IMR-90 (cell line): ENCODE data around the gene WFDC13. TPM values are rescaled to one million over a fixed set of nuclear protein-coding genes. Genes with fewer than 3 reads are reported as not detected.

Source experiments
- ATAC-seq: fragments of 200-7000 bp; cut with Tn5 transposase; 2 replicates; pipeline ENCODE4 v1.9.1; 2020; ENCODE audit warnings: low read depth, mild to moderate bottlenecking, moderate library complexity
- BruUV-seq: library from RNA; stranded (reverse); fragments of 400-500 nt; replicated peaks from 2 replicates; lab custom pipeline; 2021; lab: Mats Ljungman, UMichigan
- CTCF ChIA-PET: fragments of 300-600 bp; formaldehyde crosslinking; extraction: SDS; loops from one replicate; lab custom pipeline; 2021; ENCODE audit warnings: antibody characterized with exemption; lab: Yijun Ruan, JAX
- POLR2A ChIA-PET: fragments of 300-600 bp; sonication (Branson Sonifier 250); formaldehyde crosslinking; loops from one replicate; lab custom pipeline; 2022; ENCODE audit warnings: antibody characterized with exemption; ENCODE audit not compliant: unreplicated experiment; lab: Charles Lee
- DNase-seq: peaks from one replicate; pipeline ENCODE4 v3.0.0; 2013
- H2AFZ ChIP-seq: replicated peaks from 2 replicates; pipeline ENCODE3; 2013; ENCODE audit warnings: low read length, mild to moderate bottlenecking; ENCODE audit not compliant: poor library complexity
- H2AK5ac ChIP-seq: 2 replicates; pipeline ENCODE4 v1.6.1; 2013; ENCODE audit warnings: low read depth, low read length, inconsistent platforms
- H2AK9ac ChIP-seq: replicated peaks from 2 replicates; pipeline ENCODE3; 2013; ENCODE audit warnings: mild to moderate bottlenecking, low read depth, low read length, moderate library complexity; ENCODE audit not compliant: poor library complexity
- H2BK120ac ChIP-seq: 2 replicates; pipeline ENCODE4 v1.6.1; 2013; ENCODE audit warnings: low read depth, low read length, inconsistent platforms
- H2BK15ac ChIP-seq: 3 replicates; pipeline ENCODE4 v1.6.1; 2013; ENCODE audit warnings: low read depth, low read length, inconsistent platforms
- H2BK20ac ChIP-seq: 2 replicates; pipeline ENCODE4 v1.6.1; 2013; ENCODE audit warnings: low read depth, mild to moderate bottlenecking, inconsistent platforms, low read length, moderate library complexity
- H2BK5ac ChIP-seq: 2 replicates; pipeline ENCODE4 v1.6.1; 2013; ENCODE audit warnings: mild to moderate bottlenecking, low read depth, low read length, inconsistent platforms; ENCODE audit not compliant: poor library complexity, severe bottlenecking
- H3K14ac ChIP-seq: replicated peaks from 2 replicates; pipeline ENCODE4 v1.6.1; 2013; ENCODE audit warnings: low read depth, low read length, inconsistent platforms
- H3K18ac ChIP-seq: 2 replicates; pipeline ENCODE4 v1.6.1; 2013; ENCODE audit warnings: low read depth, low read length, control low read depth
- H3K23ac ChIP-seq: 2 replicates; pipeline ENCODE4 v1.6.1; 2013; ENCODE audit warnings: low read depth, low read length, inconsistent platforms
- H3K27ac ChIP-seq: 2 replicates; pipeline ENCODE4 v1.5.1; 2013; ENCODE audit warnings: mild to moderate bottlenecking, control low read depth, low read length; ENCODE audit not compliant: insufficient read depth
- H3K27me3 ChIP-seq: 2 replicates; pipeline ENCODE4 v1.6.1; 2013; ENCODE audit warnings: low read length; ENCODE audit not compliant: control insufficient read depth, insufficient read depth
- H3K36me3 ChIP-seq: 2 replicates; pipeline ENCODE4 v1.6.1; 2013; ENCODE audit warnings: low read length, mixed read lengths; ENCODE audit not compliant: control insufficient read depth, insufficient read depth
- H3K4ac ChIP-seq: 2 replicates; pipeline ENCODE4 v1.6.1; 2013; ENCODE audit warnings: low read depth, low read length, inconsistent platforms
- H3K4me1 ChIP-seq: 2 replicates; pipeline ENCODE4 v1.6.1; 2013; ENCODE audit warnings: low read length, mixed read lengths; ENCODE audit not compliant: control insufficient read depth, insufficient read depth
- H3K4me2 ChIP-seq: 2 replicates; pipeline ENCODE4 v1.6.1; 2013; ENCODE audit warnings: low read depth, mild to moderate bottlenecking, control low read depth, low read length, moderate library complexity
- H3K4me3 ChIP-seq: 2 replicates; pipeline ENCODE4 v1.5.1; 2013; ENCODE audit warnings: low read depth, mild to moderate bottlenecking, control low read depth, low read length, moderate library complexity; ENCODE audit not compliant: insufficient read depth
- H3K56ac ChIP-seq: 2 replicates; pipeline ENCODE4 v1.6.1; 2013; ENCODE audit warnings: low read length, inconsistent platforms; ENCODE audit not compliant: insufficient read depth; ENCODE audit errors: extremely low read depth
- H3K79me1 ChIP-seq, 2 experiments: 2 replicates each; pipeline ENCODE4 v1.6.1; 2013; ENCODE audit warnings: low read length in 2 of 2, inconsistent platforms in 1 of 2, low read depth in 1 of 2
- H3K9ac ChIP-seq: 2 replicates; pipeline ENCODE4 v1.6.1; 2013; ENCODE audit warnings: low read depth, low read length, control low read depth
- H3K9me1 ChIP-seq: 2 replicates; pipeline ENCODE4 v1.6.1; 2013; ENCODE audit warnings: low read length, inconsistent platforms; ENCODE audit not compliant: insufficient read depth
- H3K9me3 ChIP-seq: 2 replicates; pipeline ENCODE4 v1.6.1; 2013; ENCODE audit warnings: low read length; ENCODE audit not compliant: control insufficient read depth, insufficient read depth
- H4K20me1 ChIP-seq: 2 replicates; pipeline ENCODE4 v1.6.1; 2013; ENCODE audit warnings: low read length, inconsistent platforms; ENCODE audit not compliant: insufficient read depth
- H4K5ac ChIP-seq: 2 replicates; pipeline ENCODE4 v1.6.1; 2013; ENCODE audit warnings: mild to moderate bottlenecking, low read depth, low read length, control low read depth
- H4K8ac ChIP-seq, 2 experiments: 2 replicates each; pipeline ENCODE4 v1.6.1; 2013; ENCODE audit warnings: low read depth in 2 of 2, low read length in 2 of 2, control low read depth in 1 of 2, inconsistent platforms in 1 of 2
- H4K91ac ChIP-seq: 2 replicates; pipeline ENCODE4 v1.6.1; 2013; ENCODE audit warnings: low read depth, low read length, inconsistent platforms; ENCODE audit not compliant: insufficient read depth
- NFE2L2 ChIP-seq: fragments of 150-350 bp; IDR thresholded peaks from 2 replicates; pipeline ENCODE4 v1.6.1; 2016; ENCODE audit warnings: low read depth, mild to moderate bottlenecking, low read length
- RFX5 ChIP-seq: IDR thresholded peaks from 2 replicates; pipeline ENCODE4 v1.8.0; 2012; ENCODE audit warnings: low read depth, mild to moderate bottlenecking, low read length, moderate library complexity
- WGBS, 2 experiments: methylation state at CpG; one replicate each; pipeline versions ENCODE4 v1.1.5 to v1.1.7; 2013; ENCODE audit warnings: missing lambda C conversion rate in 2 of 2; ENCODE audit not compliant: insufficient read length in 1 of 2; ENCODE audit errors: extremely low coverage in 2 of 2; 5-methylcytosine and 5-hydroxymethylcytosine counted together
- dilution Hi-C: fragments of 300-500 bp; cut with HindIII; formaldehyde crosslinking; loops from one replicate; pipeline ENCODE4 v1.14.3; 2018; ENCODE audit warnings: low sequenced_read_pairs; ENCODE audit not compliant: unreplicated experiment
- in situ Hi-C: fragments of 300-500 bp; cut with MboI; formaldehyde crosslinking; loops from 3 replicates; pipeline ENCODE4 v1.14.3; 2019; ENCODE audit warnings: low sequenced_read_pairs, inconsistent platforms, mixed read lengths
- intact Hi-C: fragments of 100-400 bp; cut with micrococcal nuclease; formaldehyde crosslinking; loops from 2 replicates; pipeline ENCODE4 v1.10.0; 2022
- polyA plus RNA-seq, 3 experiments: library from polyadenylated mRNA; depleted of rRNA; stranded (reverse); fragments of >200 nt; gene quantifications; 2 replicates each; pipeline ENCODE4 v1.2.3, GENCODE V29; 2012; ENCODE audit warnings: low replicate concordance in 1 of 3
- total RNA-seq: library from RNA; depleted of rRNA; stranded (reverse); fragments of >200 nt; gene quantifications from 2 replicates; pipeline ENCODE4 v1.2.3, GENCODE V29; 2012
- TF ChIP-seq, protein P1 (sequence below): conservative IDR thresholded peaks from 2 replicates; pipeline ENCODE4 v1.5.1; 2012; ENCODE audit warnings: mild to moderate bottlenecking, low read depth, low read length, improper control_type of control experiment

WFDC13 gene
- total and polyA plus RNA-seq, 2 of the 4 experiments (the other 2 are of a cell fraction) = not detected

GRCh38 chr20:45701104-45701503 is 734 bp upstream of the WFDC13 start:
- DNase-seq (no peak), ATAC-seq (no peak)
- Histone ChIP-seq H3K4me3 (no peak overlapping the region), H2BK120ac (no peak overlapping the region), H3K4me2 (no peak overlapping the region), H3K9me3 (no peaks in the 10 kb centered on the region), H2BK5ac (no peak overlapping the region), H3K23ac (no peak overlapping the region), H3K18ac (no peak overlapping the region), H3K9ac (no peak overlapping the region), H3K14ac (no peak overlapping the region), H2BK20ac (no peak overlapping the region), H3K4me1 (no peaks in the 10 kb centered on the region), H2AK5ac (no peak overlapping the region), H4K8ac (no peak overlapping the region), H2BK15ac (no peak overlapping the region), H4K91ac (no peak overlapping the region), H2AFZ (no peak overlapping the region), H4K5ac (no peak overlapping the region), H3K79me1 (no peaks in the 10 kb centered on the region), H3K27ac (no peak overlapping the region), H3K27me3 (no peaks in the 10 kb centered on the region), H2AK9ac (no peak overlapping the region), H4K20me1 (no peaks in the 10 kb centered on the region), H3K36me3 (no peaks in the 10 kb centered on the region), H3K9me1 (no peaks in the 10 kb centered on the region), H3K4ac (no peak overlapping the region), H3K56ac (no peak overlapping the region)
- no CpG with 5 or more reads among the region's 4 CpGs for WGBS, 2 experiments
- ChIA-PET CTCF (interaction anchor here (0.7 kb wide), 1 partner anchor 13 kb away, joined by 3 read pairs; no protein-coding TSS in a partner anchor), POLR2A (no interaction called here)
- intact Hi-C loops = no loop called here
- BruUV-seq = no TSS peak
- in situ Hi-C loops = no loop called here
- dilution Hi-C loops = no loop called here
- TF ChIP-seq NFE2L2 = no peak
- TF ChIP-seq, protein P1, sequence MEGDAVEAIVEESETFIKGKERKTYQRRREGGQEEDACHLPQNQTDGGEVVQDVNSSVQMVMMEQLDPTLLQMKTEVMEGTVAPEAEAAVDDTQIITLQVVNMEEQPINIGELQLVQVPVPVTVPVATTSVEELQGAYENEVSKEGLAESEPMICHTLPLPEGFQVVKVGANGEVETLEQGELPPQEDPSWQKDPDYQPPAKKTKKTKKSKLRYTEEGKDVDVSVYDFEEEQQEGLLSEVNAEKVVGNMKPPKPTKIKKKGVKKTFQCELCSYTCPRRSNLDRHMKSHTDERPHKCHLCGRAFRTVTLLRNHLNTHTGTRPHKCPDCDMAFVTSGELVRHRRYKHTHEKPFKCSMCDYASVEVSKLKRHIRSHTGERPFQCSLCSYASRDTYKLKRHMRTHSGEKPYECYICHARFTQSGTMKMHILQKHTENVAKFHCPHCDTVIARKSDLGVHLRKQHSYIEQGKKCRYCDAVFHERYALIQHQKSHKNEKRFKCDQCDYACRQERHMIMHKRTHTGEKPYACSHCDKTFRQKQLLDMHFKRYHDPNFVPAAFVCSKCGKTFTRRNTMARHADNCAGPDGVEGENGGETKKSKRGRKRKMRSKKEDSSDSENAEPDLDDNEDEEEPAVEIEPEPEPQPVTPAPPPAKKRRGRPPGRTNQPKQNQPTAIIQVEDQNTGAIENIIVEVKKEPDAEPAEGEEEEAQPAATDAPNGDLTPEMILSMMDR = no peak
- no peak for TF ChIP-seq RFX5
